Measurements from ENCODE around the gene CAPN9.
A peak's percentile ranks its signal among the peaks of the same experiment; 100 is the strongest.

CAPN9 gene

GRCh38 chr1:230772457-230773395 lies 25.5 kb downstream of the CAPN9 start:
- peak; percentile 34 for DNase-seq

DNA sequence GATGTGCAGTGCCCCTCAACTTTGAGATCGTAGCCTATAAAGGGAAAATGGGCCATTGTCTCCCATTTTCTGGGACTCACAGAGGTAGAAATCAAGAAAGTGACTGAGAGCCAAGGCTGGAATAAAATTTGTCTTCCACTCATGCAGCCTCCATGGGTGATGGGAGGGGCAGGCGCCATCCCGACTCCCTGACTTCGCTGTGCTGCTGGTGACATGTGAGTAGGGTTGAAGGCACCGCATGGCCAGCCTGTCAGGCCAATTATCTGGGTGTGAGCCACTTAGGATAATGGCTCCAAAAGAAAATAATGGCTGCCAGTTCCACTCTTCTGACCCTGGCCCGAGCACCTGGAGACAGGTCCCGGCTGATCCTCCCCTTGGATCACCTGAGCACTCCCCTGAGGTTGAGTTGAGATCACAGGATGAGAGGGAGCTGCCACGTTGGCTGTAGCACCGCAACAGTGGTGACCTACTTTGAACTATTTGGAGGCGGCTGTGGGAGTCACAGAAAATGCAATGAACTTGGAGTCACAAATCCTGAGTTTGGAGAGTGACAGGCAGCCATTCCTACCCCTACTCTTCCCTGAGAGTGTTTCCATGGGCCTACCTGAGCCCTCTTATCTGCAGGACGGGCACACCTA lies 26.3 kb downstream of the CAPN9 start:
- DNase-seq, result no peak

DNA sequence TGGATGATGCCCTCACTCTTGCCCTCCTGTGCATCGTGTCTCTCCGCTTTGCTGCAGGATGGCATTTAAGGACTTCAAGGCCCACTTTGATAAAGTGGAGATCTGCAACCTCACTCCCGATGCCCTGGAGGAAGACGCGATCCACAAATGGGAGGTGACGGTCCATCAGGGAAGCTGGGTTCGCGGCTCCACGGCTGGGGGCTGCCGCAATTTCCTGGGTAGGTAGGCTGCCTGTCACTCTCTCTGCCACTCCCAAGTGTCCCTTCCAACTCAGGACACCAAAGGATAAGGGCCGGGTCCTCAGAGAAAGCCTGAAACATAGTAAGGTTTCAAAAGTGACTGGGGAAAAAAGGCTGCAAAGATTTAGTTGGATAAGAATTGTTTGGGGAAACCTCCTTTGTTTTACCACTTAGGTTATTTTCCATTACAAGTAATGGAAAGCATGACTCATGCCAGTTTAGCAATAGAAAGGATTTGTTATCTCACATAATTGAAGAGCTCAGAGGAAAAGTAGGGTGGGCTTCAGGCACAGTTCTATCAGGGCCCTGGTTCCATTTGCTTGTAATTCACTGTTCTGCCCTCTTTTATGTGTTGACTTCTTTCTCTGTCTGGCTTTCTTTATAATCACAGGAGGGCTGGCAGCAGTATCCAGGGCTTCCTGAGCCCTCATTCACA lies 31.9 kb downstream of the CAPN9 start:
- no peak for DNase-seq

DNA sequence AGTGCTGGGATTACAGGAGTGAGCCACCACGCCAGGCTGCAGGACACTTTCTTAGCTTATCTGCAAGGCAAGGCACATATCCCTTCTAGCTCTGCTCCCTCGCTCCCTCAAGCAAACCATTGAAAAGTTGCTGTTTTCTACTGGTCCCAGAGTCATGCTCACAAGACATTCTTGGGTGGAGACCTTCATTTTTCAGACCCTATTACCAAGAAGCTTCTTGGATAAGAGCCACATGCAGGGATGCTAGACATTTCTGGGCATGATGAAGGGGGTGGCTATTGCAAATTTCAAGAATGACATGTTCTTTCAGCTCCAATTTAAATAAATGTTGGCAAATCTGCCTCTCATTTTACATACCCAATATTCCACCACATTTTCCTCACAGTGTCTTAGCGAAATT lies 33.9 kb downstream of the CAPN9 start:
- no peak for DNase-seq

DNA sequence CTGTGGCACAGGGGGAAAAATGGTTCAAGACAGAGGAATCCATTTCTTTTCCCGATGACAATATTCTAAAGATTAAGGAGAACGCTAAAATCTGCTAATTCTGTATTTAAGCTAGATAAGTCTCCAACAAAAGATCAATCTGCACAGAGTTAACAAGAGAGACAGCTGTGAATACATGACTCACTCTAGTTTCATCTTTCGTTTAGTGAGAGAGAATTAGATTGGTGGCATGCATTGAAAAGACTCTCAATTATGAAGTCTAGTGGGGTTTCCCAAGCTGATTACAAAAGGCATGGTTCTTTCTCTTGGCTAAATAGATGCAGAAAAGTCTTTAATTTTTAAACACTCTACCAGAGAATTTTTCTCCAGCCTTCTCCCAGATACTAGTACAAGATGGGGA lies 34.4 kb downstream of the CAPN9 start:
- no peak for DNase-seq

DNA sequence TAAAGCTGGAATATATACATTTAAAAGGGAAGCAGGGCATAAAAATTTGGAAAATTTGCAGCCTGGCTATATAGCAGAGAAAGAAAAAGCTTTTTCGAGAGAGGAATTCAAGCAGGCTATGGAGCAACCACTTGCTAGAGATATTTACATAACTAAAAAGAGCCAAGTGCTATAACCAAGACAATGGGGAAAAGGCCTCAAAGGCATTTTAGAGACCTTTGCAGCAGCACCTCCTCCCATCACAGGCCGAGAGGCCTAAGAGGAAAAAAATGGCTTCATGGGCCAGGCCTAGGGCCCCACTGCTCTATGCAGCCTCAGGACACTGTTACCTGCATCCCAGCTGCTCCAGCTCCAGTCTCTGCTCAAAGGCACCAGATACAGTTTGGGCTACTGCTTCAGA lies 37.0 kb downstream of the CAPN9 start:
- no peak for DNase-seq

DNA sequence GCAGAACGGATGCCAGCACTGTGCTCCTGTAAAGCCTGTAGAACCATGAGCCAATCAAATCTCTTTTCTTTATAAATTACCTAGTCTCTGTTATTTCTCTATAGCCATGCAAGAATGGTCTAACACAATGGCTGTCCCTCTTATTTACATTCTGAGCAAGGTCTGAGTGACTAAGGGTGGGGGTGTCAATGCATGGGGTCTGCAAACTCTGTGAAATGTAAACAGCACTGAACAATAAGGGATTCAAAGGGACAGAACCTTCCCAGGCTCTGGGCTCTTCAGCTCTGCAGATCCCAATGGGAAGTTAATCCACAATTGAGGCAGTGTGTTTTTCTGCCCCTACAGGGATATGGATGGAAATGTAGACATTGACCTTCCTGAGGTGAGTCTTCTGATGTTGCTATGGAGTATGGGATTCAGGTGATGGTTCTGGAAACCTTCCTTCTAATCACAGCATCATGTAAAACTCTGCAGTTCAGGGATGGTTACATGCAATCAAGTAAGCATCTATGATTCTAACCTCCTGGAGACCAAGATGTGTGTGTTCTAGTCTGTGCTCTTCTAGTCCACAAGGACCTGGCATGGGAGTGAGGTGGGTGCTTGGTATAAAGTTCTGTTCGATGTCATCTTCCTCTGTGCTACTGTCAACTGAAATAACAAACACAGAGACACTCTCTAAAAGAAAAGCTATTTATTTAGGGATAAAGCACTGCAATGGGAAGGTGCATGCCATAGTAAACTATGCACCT lies 38.6 kb downstream of the CAPN9 start:
- DNase-seq, result no peak

DNA sequence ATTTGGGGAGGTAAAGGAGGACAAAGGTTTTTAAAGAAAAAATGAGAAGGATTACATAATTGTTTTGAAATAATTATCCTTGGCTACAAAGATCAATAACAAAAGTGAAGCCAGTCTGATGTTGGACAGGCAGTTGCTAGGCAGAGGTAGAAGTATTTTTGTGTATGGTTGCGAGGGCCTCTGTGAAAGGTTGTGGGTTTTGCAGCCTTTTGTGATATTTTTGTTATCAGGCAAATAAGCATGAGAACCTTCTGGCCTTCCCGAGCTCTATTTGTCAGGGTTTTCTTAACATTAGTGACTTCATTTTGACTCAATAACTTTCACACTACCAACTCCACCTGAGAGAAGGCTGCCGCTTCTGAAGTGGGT lies 39.2 kb downstream of the CAPN9 start:
- no peak for DNase-seq

DNA sequence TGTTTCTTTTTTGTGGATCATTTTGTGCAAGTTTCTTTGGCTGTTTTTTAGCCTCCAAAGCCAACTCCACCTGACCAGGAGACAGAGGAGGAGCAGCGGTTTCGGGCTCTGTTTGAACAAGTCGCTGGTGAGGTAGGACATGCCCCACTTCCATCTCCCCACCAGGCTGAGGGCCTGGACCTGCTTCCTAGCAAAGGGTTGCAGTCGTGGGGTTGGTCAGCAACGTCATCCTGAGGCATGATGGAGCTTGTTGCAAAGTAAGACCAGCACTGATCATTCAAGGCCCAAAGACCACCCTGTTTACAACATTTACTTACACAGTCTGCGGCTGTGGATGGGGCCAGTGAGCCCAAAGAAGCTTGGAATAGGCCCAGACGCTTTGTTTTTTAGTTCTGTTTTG lies 40.3 kb downstream of the CAPN9 start:
- no peak for DNase-seq

DNA sequence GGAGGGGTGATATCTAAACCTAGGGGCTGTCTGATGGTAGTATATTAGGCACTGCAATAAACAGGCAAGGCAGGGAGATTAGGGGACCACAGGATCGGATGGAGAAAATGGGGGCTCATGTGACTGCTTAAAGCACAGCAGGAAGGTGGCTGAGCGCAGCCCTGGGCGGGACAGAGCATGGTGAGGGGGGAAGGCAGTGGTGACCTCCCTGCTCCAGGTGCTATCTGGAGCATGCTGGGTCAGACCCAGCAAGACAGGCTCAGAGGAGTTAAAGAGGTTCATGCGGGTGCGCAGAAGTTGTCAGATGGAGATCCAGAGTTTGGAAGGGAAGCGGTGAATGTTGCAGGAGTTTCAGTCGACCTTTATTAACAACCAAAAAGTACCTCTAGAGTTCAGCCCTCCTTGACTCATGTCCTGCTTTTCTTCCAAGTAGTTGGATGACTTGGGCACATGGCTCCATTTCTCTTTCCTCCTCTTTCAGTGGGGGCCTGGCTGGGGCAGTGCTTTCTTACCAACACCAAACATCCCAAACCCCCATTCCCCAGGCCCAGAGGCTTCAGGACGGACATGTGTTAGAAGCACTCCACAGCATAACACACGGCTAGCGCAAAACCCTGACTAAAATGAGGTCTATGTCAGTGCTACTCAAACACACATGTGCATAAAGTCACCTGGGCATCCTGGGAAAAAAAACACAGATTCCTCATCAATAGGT lies 41.5 kb downstream of the CAPN9 start:
- DNase-seq, result no peak

- no peak for DNase-seq
These were observed 42.8 kb downstream of the CAPN9 start for GRCh38 chr1:230790026-230790425.

- DNase-seq, result no peak
These were observed 44.9 kb downstream of the CAPN9 start for GRCh38 chr1:230791986-230792564.

GRCh38 chr1:230792691-230793462 lies 45.7 kb downstream of the CAPN9 start:
- DNase-seq, result no peak

- no peak for DNase-seq
These were observed 46.2 kb downstream of the CAPN9 start for GRCh38 chr1:230793463-230793745.

GRCh38 chr1:230794431-230794830 lies 47.2 kb downstream of the CAPN9 start:
- peak; percentile 47 for DNase-seq

GRCh38 chr1:230794871-230795605 lies 47.9 kb downstream of the CAPN9 start:
- DNase-seq, result no peak

- no peak for DNase-seq
These were observed 49.4 kb downstream of the CAPN9 start for GRCh38 chr1:230796626-230797025.

GRCh38 chr1:230797376-230797920 lies 50.3 kb downstream of the CAPN9 start:
- no peak for DNase-seq

DNA sequence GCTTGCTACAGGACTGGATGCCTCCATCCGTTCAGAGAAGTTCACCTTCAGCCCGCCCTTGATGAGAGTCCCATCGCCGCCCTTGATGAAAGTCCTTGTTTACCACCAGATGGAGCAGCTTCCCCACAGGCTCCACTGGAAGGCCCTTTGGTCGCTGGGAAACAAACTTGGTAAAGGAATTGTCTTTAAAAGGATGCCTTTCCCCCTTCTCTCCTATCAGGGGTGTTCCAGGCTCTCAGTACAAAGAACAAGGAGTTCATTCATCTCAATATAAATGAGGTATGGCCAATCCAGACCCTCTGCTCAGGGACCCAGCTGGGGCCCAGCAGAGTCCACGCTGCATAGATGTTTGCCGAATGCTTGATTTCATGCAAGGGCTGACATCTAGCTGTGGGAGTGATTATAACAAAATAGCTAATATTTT lies 50.8 kb downstream of the CAPN9 start:
- DNase-seq, result peak; percentile 38

- no peak for DNase-seq
These were observed 51.3 kb downstream of the CAPN9 start for GRCh38 chr1:230798491-230798890.

All from NCI-H2171 (cell line).